Measurements from ENCODE around the gene GNAI1. TPM values are rescaled to one million over a fixed set of nuclear protein-coding genes. Genes with fewer than 3 reads are reported as not detected.

GNAI1 gene
- total RNA-seq, 4 donors from 2014 or later: 115 to 153 (median 120) TPM

DNA sequence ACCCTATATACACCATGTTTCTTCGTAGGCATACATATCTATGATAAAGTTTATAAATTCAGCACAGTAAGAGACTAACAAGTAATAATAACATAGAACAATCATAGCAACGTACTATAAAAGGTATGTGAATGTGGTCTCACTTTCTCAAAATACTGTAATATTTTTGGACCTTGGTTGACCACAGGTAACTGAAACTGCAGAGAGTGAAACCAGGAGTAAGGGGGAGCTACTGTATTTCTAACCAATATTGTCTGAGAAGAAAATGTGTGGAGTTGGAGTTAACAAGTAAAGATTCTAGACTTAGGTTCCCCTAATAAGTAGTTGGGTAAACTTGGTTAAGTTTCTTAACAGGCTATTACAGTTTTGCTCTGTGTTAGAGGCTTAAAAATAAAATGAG is 72.1 kb downstream of the GNAI1 start:
- H3K4me3 ChIP-seq (ENCODE audit: low read depth, poor library complexity, severe bottlenecking): no peak overlapping the region
- DNase-seq (ENCODE audit: low spot score in 2 of 2): no peak
- TF ChIP-seq, protein P1, sequence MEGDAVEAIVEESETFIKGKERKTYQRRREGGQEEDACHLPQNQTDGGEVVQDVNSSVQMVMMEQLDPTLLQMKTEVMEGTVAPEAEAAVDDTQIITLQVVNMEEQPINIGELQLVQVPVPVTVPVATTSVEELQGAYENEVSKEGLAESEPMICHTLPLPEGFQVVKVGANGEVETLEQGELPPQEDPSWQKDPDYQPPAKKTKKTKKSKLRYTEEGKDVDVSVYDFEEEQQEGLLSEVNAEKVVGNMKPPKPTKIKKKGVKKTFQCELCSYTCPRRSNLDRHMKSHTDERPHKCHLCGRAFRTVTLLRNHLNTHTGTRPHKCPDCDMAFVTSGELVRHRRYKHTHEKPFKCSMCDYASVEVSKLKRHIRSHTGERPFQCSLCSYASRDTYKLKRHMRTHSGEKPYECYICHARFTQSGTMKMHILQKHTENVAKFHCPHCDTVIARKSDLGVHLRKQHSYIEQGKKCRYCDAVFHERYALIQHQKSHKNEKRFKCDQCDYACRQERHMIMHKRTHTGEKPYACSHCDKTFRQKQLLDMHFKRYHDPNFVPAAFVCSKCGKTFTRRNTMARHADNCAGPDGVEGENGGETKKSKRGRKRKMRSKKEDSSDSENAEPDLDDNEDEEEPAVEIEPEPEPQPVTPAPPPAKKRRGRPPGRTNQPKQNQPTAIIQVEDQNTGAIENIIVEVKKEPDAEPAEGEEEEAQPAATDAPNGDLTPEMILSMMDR (IDR thresholded peaks at IDR 0.05): no peak
- WGBS, 2 donors: 93 to 94% methylated on average over 2 of the region's 2 CpGs
- intact Hi-C loops (cut with DNase I; ENCODE audit: low total_unique reads): no loop called here

DNA sequence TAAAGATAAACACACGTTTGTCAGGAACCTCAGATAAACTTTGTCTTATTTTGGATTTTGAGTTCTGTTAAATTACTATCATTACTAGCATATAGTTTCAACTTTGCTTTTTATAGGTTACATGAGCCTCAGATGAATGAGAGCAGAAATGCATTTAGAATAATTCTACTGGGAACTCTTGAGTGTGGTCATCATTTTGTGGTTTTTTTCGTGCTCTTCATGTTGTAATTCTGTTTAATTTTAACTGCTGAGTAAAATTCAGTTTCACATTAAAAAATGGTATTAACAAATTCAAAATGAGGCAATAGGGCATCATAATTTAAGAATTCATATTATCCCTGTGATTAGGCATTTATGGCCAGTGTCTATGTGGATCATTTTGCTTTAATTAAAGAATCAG is 72.9 kb downstream of the GNAI1 start:
- no peak for DNase-seq (ENCODE audit: low spot score in 2 of 2)
- TF ChIP-seq POLR2A (IDR thresholded peaks at IDR 0.05): no peak
- TF ChIP-seq, protein P1 (IDR thresholded peaks at IDR 0.05): no peak
- intact Hi-C loops (cut with DNase I; ENCODE audit: low total_unique reads): no loop called here
- 57% methylated on average over 2 of the region's 2 CpGs for WGBS, 2 donors
- no peak overlapping the region for H3K4me3 ChIP-seq (ENCODE audit: low read depth, poor library complexity, severe bottlenecking)

DNA sequence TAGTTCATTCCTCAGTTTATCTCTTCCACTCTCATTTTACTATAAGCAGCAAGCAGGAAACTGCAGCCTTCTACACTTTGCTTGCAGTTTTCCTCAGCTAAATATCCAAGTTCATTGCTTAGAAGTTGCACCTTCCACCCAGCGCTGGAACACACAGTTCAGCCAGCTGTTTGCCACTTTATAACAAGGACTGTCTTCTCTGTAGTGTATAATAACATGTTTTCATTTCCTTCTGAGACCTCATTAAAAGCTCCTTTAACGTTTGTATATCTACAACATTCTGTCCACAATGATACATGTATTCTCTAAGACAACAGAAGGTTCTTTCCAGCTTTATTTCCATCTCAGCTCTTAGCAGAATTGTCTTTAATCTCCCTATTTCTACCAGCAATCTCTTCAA is 74.1 kb downstream of the GNAI1 start:
- no peak for DNase-seq (ENCODE audit: low spot score in 2 of 2)
- TF ChIP-seq, protein P1 (IDR thresholded peaks at IDR 0.05): no peak
- no peak for TF ChIP-seq POLR2A (IDR thresholded peaks at IDR 0.05)
- intact Hi-C loops (cut with DNase I; ENCODE audit: low total_unique reads): no loop called here
- no peak overlapping the region for H3K4me3 ChIP-seq (ENCODE audit: low read depth, poor library complexity, severe bottlenecking)
- 65 to 74% methylated on average over 2 of the region's 2 CpGs for WGBS, 2 donors

DNA sequence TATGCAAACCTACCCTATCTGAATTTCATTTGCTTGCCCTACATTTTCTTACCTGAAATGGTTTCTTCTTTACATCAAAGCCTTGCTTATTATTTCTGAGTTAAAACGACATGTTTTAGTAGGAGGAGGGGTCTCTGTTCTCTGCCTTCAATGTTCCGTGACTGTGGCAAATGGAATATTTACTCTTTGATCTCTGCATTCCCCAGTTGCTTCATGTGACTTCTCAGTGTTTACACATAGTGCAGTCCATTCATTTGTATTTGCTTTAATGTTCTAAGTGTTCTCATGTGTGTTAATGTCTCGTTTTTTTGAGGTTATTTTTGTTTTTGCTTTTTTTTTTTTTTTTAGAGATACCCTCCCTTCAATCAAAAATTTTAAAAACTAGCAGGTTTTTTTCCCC is 75.8 kb downstream of the GNAI1 start:
- intact Hi-C loops (cut with DNase I; ENCODE audit: low total_unique reads): no loop called here
- WGBS, 2 donors: 52 to 56% methylated on average over 3 of the region's 3 CpGs
- TF ChIP-seq, protein P1 (IDR thresholded peaks at IDR 0.05): no peak
- TF ChIP-seq POLR2A (IDR thresholded peaks at IDR 0.05): no peak
- DNase-seq (ENCODE audit: low spot score in 2 of 2): no peak
- no peak overlapping the region for H3K4me3 ChIP-seq (ENCODE audit: low read depth, poor library complexity, severe bottlenecking)

DNA sequence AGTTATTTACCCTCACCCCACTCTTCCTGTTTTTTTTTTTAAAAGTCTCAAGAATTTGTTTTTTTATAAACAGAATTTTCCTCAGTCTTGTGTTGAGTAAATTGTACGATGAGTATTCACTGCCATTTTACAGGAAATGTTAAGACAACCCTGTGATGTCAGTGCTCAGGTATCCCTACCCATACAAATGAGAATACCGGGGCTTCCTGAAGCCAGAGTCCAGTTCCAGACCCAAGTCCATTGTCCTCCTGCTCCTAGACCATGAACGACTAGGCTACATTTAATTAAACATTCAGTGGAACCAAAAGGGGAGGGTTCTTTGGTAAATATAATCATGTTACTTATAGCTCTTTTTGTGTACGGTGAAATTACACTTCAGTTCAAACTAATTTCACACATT is 79.2 kb downstream of the GNAI1 start:
- H3K4me3 ChIP-seq (ENCODE audit: low read depth, poor library complexity, severe bottlenecking): no peak overlapping the region
- no peak for DNase-seq (ENCODE audit: low spot score in 2 of 2)
- no peak for TF ChIP-seq POLR2A (IDR thresholded peaks at IDR 0.05)
- WGBS, 2 donors: 87 to 90% methylated on average over 4 of the region's 4 CpGs
- intact Hi-C loops (cut with DNase I; ENCODE audit: low total_unique reads): no loop called here

DNA sequence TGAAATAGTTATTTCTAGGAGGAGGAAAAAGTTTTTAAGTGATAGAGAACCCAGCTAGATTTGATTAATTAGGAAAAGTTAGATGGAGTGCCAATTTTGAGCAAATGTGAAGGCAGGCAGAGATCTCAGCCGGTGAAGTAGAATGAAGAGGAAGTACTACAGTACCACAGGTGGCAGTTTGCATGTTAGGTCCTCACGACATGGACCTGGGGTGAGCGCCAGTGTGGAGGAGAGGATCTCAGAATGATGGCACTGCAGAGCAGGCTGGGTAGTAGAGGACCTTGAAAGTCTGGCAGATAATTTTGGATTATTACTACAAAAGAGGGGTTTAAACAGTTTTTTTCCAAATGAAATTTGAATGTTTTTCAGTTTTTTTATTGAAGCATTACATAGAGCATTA is 81.1 kb downstream of the GNAI1 start:
- intact Hi-C loops (cut with DNase I; ENCODE audit: low total_unique reads): no loop called here
- no peak for TF ChIP-seq POLR2A (IDR thresholded peaks at IDR 0.05)
- TF ChIP-seq, protein P1 (IDR thresholded peaks at IDR 0.05): no peak
- no peak overlapping the region for H3K4me3 ChIP-seq (ENCODE audit: low read depth, poor library complexity, severe bottlenecking)
- 84% methylated on average over 3 of the region's 3 CpGs for WGBS, 2 donors
- no peak for DNase-seq (ENCODE audit: low spot score in 2 of 2)
